ENCODE measurements around the gene IFRD2.
"Not testable (repeated sequence)": the region's sequence is repeated elsewhere in the genome, so short reads cannot be mapped to it uniquely, and the experiment has no call there.

The IFRD2 gene

GRCh38 chr3:50265571-50265970 lies 26.7 kb downstream of the IFRD2 start:
- no peak for DNase-seq

- DNase-seq = no peak
Observed at GRCh38 chr3:50264964-50265485, 27.2 kb downstream of the IFRD2 start.

- no peak for DNase-seq
Observed at GRCh38 chr3:50264383-50264963, 27.8 kb downstream of the IFRD2 start.

- no peak for DNase-seq
Observed at GRCh38 chr3:50263478-50264382, 28.5 kb downstream of the IFRD2 start.

GRCh38 chr3:50262778-50263177 lies 29.5 kb downstream of the IFRD2 start:
- DNase-seq = no peak

GRCh38 chr3:50262200-50262599 lies 30.0 kb downstream of the IFRD2 start:
- DNase-seq = not testable (repeated sequence)

- no peak for DNase-seq
Observed at GRCh38 chr3:50261505-50261904, 30.7 kb downstream of the IFRD2 start.

GRCh38 chr3:50260942-50261441 lies 31.2 kb downstream of the IFRD2 start:
- no peak for DNase-seq

GRCh38 chr3:50260027-50260941 lies 31.9 kb downstream of the IFRD2 start:
- peak; percentile 85 to 88 for DNase-seq

- no peak for DNase-seq
Observed at GRCh38 chr3:50259432-50260026, 32.7 kb downstream of the IFRD2 start.

GRCh38 chr3:50258979-50259378 lies 33.2 kb downstream of the IFRD2 start:
- DNase-seq = no peak

GRCh38 chr3:50258029-50258680 lies 34.1 kb downstream of the IFRD2 start:
- DNase-seq = no peak

- DNase-seq = peak in 1 of 2 donors; percentile 50
Observed at GRCh38 chr3:50256978-50257890, 35.0 kb downstream of the IFRD2 start.

GRCh38 chr3:50255251-50255615 lies 37.0 kb downstream of the IFRD2 start:
- no peak for DNase-seq

GRCh38 chr3:50254577-50255250 lies 37.5 kb downstream of the IFRD2 start:
- DNase-seq = peak in 1 of 2 donors; percentile 59

GRCh38 chr3:50251220-50251619 lies 41.0 kb downstream of the IFRD2 start:
- DNase-seq = no peak

- DNase-seq = no peak
Observed at GRCh38 chr3:50250514-50250913, 41.7 kb downstream of the IFRD2 start.

GRCh38 chr3:50249457-50249856 lies 42.8 kb downstream of the IFRD2 start:
- DNase-seq = no peak

GRCh38 chr3:50248387-50248786 lies 43.8 kb downstream of the IFRD2 start:
- DNase-seq = no peak

GRCh38 chr3:50246517-50246954 lies 45.7 kb downstream of the IFRD2 start:
- peak; percentile 75 to 86 for DNase-seq

All from CD4-positive, alpha-beta T cell treated with Interferon alpha-2 for 1 hour (primary cell).